Measurements from ENCODE around the gene DNASE1L2.
A peak's percentile ranks its signal among the peaks of the same experiment; 100 is the strongest.

Gene DNASE1L2

DNA sequence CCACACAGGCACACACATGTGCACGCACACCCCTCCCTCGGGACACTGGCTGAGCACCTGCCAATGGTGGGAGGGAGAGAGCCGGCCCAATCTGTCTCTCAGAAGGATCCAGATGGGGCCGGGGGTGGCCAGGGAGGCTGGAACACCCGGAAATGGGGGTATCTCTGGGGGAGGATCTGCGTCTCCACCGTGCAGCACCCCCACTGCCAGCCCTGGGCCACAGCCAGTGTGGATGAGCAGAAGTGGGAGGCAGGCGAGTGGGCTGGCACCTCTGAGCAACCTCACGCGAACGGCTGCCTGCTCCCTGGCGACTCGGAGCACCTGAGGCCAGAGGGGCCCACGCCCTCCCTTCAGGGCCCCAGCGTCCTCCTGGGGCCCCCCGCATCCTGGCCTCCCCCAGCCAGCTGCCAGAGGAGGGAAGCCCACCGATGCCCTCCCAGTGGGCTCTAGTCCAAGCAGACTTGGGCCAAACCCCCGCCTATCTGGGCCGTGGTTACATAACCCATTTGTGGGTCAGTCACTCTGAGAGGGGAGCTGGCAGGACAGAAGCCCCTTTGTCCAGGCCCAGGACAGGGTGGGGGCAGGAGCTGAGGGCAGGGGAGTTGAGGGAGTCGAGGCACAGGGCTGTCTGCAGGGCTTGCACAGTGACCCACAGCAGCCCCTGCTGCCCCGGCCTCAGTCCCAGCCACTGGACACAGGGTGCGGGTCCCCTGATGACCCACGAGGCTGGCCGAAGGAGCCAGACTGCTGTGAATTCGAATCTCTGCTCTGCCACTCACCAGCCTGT, 45.4 kb upstream of the DNASE1L2 start:
- POLR2A ChIA-PET = interaction anchor here (1.3 to 1.9 kb wide), 2 partner anchors 9 to 36 kb away, joined by 4 to 7 read pairs; partner anchors contain the start of gene TRAF7

DNA sequence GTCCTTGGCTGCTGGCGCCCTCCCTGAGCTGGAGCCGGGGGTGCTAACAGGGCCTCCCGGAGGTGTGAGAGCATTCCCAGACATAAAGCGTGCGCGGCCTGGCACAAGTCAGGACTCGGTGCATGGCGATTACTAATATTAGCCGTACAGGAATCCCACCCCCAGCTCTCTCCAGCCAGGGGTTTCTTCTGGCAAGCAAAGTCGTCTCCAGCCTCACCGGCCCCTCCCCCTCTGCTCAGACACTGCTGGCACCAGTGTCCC, 44.9 kb upstream of the DNASE1L2 start:
- ChIA-PET POLR2A (interaction anchor here (1.9 kb wide), 1 partner anchor 36 kb away, joined by 7 read pairs; the partner anchor contains the start of gene TRAF7), CTCF (no interaction called here)
- peaks cover 9% of the 10 kb centered on the region; the same call in 1 of the 2 replicates for H3K4me1 ChIP-seq (ENCODE audit: control insufficient read depth, insufficient read depth, low read length)
- TF ChIP-seq, protein P1, sequence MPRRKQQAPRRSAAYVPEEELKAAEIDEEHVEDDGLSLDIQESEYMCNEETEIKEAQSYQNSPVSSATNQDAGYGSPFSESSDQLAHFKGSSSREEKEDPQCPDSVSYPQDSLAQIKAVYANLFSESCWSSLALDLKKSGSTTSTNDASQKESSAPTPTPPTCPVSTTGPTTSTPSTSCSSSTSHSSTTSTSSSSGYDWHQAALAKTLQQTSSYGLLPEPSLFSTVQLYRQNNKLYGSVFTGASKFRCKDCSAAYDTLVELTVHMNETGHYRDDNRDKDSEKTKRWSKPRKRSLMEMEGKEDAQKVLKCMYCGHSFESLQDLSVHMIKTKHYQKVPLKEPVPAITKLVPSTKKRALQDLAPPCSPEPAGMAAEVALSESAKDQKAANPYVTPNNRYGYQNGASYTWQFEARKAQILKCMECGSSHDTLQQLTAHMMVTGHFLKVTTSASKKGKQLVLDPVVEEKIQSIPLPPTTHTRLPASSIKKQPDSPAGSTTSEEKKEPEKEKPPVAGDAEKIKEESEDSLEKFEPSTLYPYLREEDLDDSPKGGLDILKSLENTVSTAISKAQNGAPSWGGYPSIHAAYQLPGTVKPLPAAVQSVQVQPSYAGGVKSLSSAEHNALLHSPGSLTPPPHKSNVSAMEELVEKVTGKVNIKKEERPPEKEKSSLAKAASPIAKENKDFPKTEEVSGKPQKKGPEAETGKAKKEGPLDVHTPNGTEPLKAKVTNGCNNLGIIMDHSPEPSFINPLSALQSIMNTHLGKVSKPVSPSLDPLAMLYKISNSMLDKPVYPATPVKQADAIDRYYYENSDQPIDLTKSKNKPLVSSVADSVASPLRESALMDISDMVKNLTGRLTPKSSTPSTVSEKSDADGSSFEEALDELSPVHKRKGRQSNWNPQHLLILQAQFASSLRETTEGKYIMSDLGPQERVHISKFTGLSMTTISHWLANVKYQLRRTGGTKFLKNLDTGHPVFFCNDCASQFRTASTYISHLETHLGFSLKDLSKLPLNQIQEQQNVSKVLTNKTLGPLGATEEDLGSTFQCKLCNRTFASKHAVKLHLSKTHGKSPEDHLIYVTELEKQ (tag by site-specific recombination; IDR thresholded peaks at IDR 0.05; ENCODE audit: borderline replicate concordance) = no peak
- TF ChIP-seq SP3 (tag by site-specific recombination; IDR thresholded peaks at IDR 0.05) (no peak), ZNF548 (tag by site-specific recombination; IDR thresholded peaks at IDR 0.05) (no peak), ZNF292 (tag by site-specific recombination; IDR thresholded peaks at IDR 0.05; ENCODE audit: borderline replicate concordance, low read depth) (no peak), ZNF664 (tag by site-specific recombination; IDR thresholded peaks at IDR 0.05) (no peak), ZNF596 (tag by site-specific recombination; IDR thresholded peaks at IDR 0.05) (no peak), ZNF629 (tag by site-specific recombination; IDR thresholded peaks at IDR 0.05) (no peak), WT1 (tag by site-specific recombination; IDR thresholded peaks at IDR 0.05) (no peak), ZNF600 (tag by site-specific recombination; IDR thresholded peaks at IDR 0.05) (no peak), SETDB1 (IDR thresholded peaks at IDR 0.05; ENCODE audit: insufficient read length, low read length) (no peak), ZNF155 (tag by site-specific recombination; IDR thresholded peaks at IDR 0.05) (no peak), ZNF350 (tag by site-specific recombination; IDR thresholded peaks at IDR 0.05) (no peak), GLI4 (tag by site-specific recombination; IDR thresholded peaks at IDR 0.05) (no peak), ZNF610 (tag by site-specific recombination; IDR thresholded peaks at IDR 0.05; ENCODE audit: borderline replicate concordance) (no peak), ZSCAN16 (tag by site-specific recombination; IDR thresholded peaks at IDR 0.05) (no peak), ZNF184 (tag by site-specific recombination; IDR thresholded peaks at IDR 0.05) (no peak), ZNF214 (tag by site-specific recombination; IDR thresholded peaks at IDR 0.05; ENCODE audit: borderline replicate concordance) (no peak), ZFP3 (tag by site-specific recombination; IDR thresholded peaks at IDR 0.05; ENCODE audit: low read depth) (no peak)
- no peak overlapping the region for H3K4me3 ChIP-seq (ENCODE audit: low read depth, low read length)
- H3K36me3 ChIP-seq (ENCODE audit: control insufficient read depth in 2 of 2, insufficient read depth in 1 of 2, low read length in 2 of 2) = peaks cover 0 to 3% of the 10 kb centered on the region in 2 experiments; a peak in 1 of 3 replicates
- H3K9me3 ChIP-seq (ENCODE audit: control insufficient read depth, insufficient read depth, low read depth, low read length) = no peaks in the 10 kb centered on the region
- H3K27ac ChIP-seq (ENCODE audit: extremely low read depth, low read depth, low read length) = no peak overlapping the region

More for the DNA sequence above, 45.4 kb upstream of the DNASE1L2 start:
- Histone ChIP-seq H3K36me3 (ENCODE audit: control insufficient read depth in 2 of 2, insufficient read depth in 1 of 2, low read length in 2 of 2) (peaks cover 0 to 3% of the 10 kb centered on the region in 2 experiments; a peak in 1 of 3 replicates), H3K4me1 (ENCODE audit: control insufficient read depth, insufficient read depth, low read length) (peaks cover 9% of the 10 kb centered on the region; the same call in 1 of the 2 replicates), H3K4me3 (ENCODE audit: low read depth, low read length) (no peak overlapping the region), H3K27ac (ENCODE audit: extremely low read depth, low read depth, low read length) (no peak overlapping the region), H3K9me3 (ENCODE audit: control insufficient read depth, insufficient read depth, low read depth, low read length) (no peaks in the 10 kb centered on the region)
- CTCF ChIA-PET = no interaction called here
- TF ChIP-seq EGR2 (tag by site-specific recombination; IDR thresholded peaks at IDR 0.05; ENCODE audit: low read depth) (peak; percentile 85), ZFHX2 (tag by site-specific recombination; conservative IDR thresholded peaks at IDR 0.05) (peak; percentile 86)
- TF ChIP-seq, protein P2, sequence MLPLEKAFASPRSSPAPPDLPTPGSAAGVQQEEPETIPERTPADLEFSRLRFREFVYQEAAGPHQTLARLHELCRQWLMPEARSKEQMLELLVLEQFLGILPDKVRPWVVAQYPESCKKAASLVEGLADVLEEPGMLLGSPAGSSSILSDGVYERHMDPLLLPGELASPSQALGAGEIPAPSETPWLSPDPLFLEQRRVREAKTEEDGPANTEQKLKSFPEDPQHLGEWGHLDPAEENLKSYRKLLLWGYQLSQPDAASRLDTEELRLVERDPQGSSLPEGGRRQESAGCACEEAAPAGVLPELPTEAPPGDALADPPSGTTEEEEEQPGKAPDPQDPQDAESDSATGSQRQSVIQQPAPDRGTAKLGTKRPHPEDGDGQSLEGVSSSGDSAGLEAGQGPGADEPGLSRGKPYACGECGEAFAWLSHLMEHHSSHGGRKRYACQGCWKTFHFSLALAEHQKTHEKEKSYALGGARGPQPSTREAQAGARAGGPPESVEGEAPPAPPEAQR (tag by site-specific recombination; IDR thresholded peaks at IDR 0.05) = no peak
- TF ChIP-seq, protein P3, sequence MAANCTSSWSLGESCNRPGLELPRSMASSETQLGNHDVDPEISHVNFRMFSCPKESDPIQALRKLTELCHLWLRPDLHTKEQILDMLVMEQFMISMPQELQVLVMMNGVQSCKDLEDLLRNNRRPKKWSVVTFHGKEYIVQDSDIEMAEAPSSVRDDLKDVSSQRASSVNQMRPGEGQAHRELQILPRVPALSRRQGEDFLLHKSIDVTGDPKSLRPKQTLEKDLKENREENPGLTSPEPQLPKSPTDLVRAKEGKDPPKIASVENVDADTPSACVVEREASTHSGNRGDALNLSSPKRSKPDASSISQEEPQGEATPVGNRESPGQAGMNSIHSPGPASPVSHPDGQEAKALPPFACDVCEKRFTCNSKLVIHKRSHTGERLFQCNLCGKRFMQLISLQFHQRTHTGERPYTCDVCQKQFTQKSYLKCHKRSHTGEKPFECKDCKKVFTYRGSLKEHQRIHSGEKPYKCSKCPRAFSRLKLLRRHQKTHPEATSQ (tag by site-specific recombination; IDR thresholded peaks at IDR 0.05) = no peak

All from HEK293 (cell line).